Pulmonary artery endothelial cell (primary cell): ENCODE results near the gene UACA. TPM values are rescaled to one million over a fixed set of nuclear protein-coding genes. Genes with fewer than 3 reads are reported as not detected.
"Not testable (repeated sequence)": the region's sequence is repeated elsewhere in the genome, so short reads cannot be mapped to it uniquely, and the experiment has no call there.

Source experiments
- DNase-seq: peaks from one replicate; pipeline ENCODE4 v3.0.0-alpha.2; 2011; ENCODE audit warnings: low read depth, low spot score
- total RNA-seq: library from RNA; depleted of rRNA; stranded (reverse); fragments of >200 nt; gene quantifications from 2 replicates; pipeline ENCODE4 v1.2.3, GENCODE V29; 2014

Gene UACA
- 84.9 and 152 TPM in 2 replicates for total RNA-seq

GRCh38 chr15:70763120-70763949 is at the start of gene UACA:
TSS of gene UACA (minus strand) at chr15:70763558. CDS start at chr15:70763407, 151 bp downstream.
- DNase-seq, result peak; percentile 89

GRCh38 chr15:70812827-70813364 is 49.5 kb upstream of the UACA start:
- DNase-seq, result no peak

- DNase-seq, result no peak
Measured at GRCh38 chr15:70810916-70811578, 47.7 kb upstream of the UACA start.

GRCh38 chr15:70806992-70807712 is 43.8 kb upstream of the UACA start:
- DNase-seq, result peak; percentile 35

GRCh38 chr15:70804388-70804787 is 41.0 kb upstream of the UACA start:
- DNase-seq, result not testable (repeated sequence)

- DNase-seq, result no peak
Measured at GRCh38 chr15:70802629-70803028, 39.3 kb upstream of the UACA start.

- no peak for DNase-seq
Measured at GRCh38 chr15:70801109-70801508, 37.8 kb upstream of the UACA start.

- DNase-seq, result peak; percentile 83
Measured at GRCh38 chr15:70799667-70800450, 36.5 kb upstream of the UACA start.

GRCh38 chr15:70797464-70797863 is 34.1 kb upstream of the UACA start:
- DNase-seq, result no peak

- no peak for DNase-seq
Measured at GRCh38 chr15:70796516-70797310, 33.4 kb upstream of the UACA start.

GRCh38 chr15:70795311-70795665 is 31.9 kb upstream of the UACA start:
- DNase-seq, result peak; percentile 64

GRCh38 chr15:70794596-70795310 is 31.4 kb upstream of the UACA start:
- no peak for DNase-seq

- DNase-seq, result no peak
Measured at GRCh38 chr15:70793694-70794093, 30.3 kb upstream of the UACA start.

- no peak for DNase-seq
Measured at GRCh38 chr15:70792171-70792573, 28.8 kb upstream of the UACA start.

GRCh38 chr15:70791259-70791658 is 27.9 kb upstream of the UACA start:
- no peak for DNase-seq

- DNase-seq, result no peak
Measured at GRCh38 chr15:70789213-70789612, 25.9 kb upstream of the UACA start.

- no peak for DNase-seq
Measured at GRCh38 chr15:70788114-70789049, 25.0 kb upstream of the UACA start.

GRCh38 chr15:70786996-70787395 is 23.6 kb upstream of the UACA start:
- DNase-seq, result no peak
